Liver (tissue), 9 donors: Measurements from ENCODE around the gene VWC2. TPM values are rescaled to one million over a fixed set of nuclear protein-coding genes. Genes with fewer than 3 reads are reported as not detected.

Source experiments
- DNase-seq: peaks from one replicate; pipeline ENCODE4 v3.0.0-alpha.2; 2017; ENCODE audit warnings: low spot score
- H3K27ac ChIP-seq, 2 donors: one replicate each; pipeline ENCODE4 v1.7.0; 2013; ENCODE audit warnings: inconsistent platforms in 2 of 2, low read length in 2 of 2, control low read depth in 1 of 2, low read depth in 1 of 2, mild to moderate bottlenecking in 1 of 2
- H3K27me3 ChIP-seq, 4 donors: one replicate each; pipeline versions ENCODE4 v1.6.1 to v1.7.0; 2013; ENCODE audit warnings: low read length in 3 of 4, inconsistent platforms in 1 of 4, mild to moderate bottlenecking in 1 of 4, moderate library complexity in 1 of 4; ENCODE audit not compliant: control insufficient read depth in 4 of 4, insufficient read depth in 4 of 4
- H3K36me3 ChIP-seq, 4 donors: one replicate each; pipeline versions ENCODE4 v1.6.1 to v1.7.0; 2013; ENCODE audit warnings: low read length in 3 of 4, mild to moderate bottlenecking in 3 of 4, low read depth in 1 of 4, moderate library complexity in 1 of 4; ENCODE audit not compliant: control insufficient read depth in 4 of 4, insufficient read depth in 3 of 4
- H3K4me1 ChIP-seq, 4 donors: one replicate each; pipeline versions ENCODE4 v1.6.1 to v1.7.0; 2013; ENCODE audit warnings: low read length in 3 of 4, mild to moderate bottlenecking in 3 of 4, moderate library complexity in 1 of 4; ENCODE audit not compliant: control insufficient read depth in 4 of 4, insufficient read depth in 4 of 4
- H3K4me3 ChIP-seq, 3 donors: one replicate each; pipeline versions ENCODE4 v1.6.1 to v1.7.0; 2013; ENCODE audit warnings: low read length in 3 of 3, control low read depth in 1 of 3, low read depth in 1 of 3, mild to moderate bottlenecking in 1 of 3
- H3K9ac ChIP-seq, 2 donors: one replicate each; pipeline ENCODE4 v1.7.0; 2013; ENCODE audit warnings: low read length in 2 of 2, mild to moderate bottlenecking in 2 of 2, moderate library complexity in 2 of 2, control low read depth in 1 of 2, low read depth in 1 of 2
- H3K9me3 ChIP-seq, 4 donors: one replicate each; pipeline versions ENCODE4 v1.6.1 to v1.7.0; 2013; ENCODE audit warnings: low read length in 3 of 4; ENCODE audit not compliant: control insufficient read depth in 4 of 4
- ATF3 ChIP-seq: IDR thresholded peaks from 2 replicates; pipeline ENCODE4 v1.6.1; 2016; ENCODE audit warnings: antibody characterized with exemption
- EGR1 ChIP-seq, 2 donors: IDR thresholded peaks; 2 replicates each; pipeline ENCODE4 v1.6.1; 2016 to 2018; ENCODE audit warnings: antibody characterized with exemption in 2 of 2, low read depth in 2 of 2
- FOXA1 ChIP-seq: IDR thresholded peaks from 2 replicates; pipeline ENCODE4 v1.6.1; 2016; ENCODE audit warnings: antibody characterized with exemption
- FOXA2 ChIP-seq: IDR thresholded peaks from 2 replicates; pipeline ENCODE4 v1.6.1; 2016; ENCODE audit warnings: antibody characterized with exemption
- GABPA ChIP-seq, 2 donors: IDR thresholded peaks in 1 of 2; conservative IDR thresholded peaks in 1 of 2; 2 replicates each; pipeline ENCODE4 v1.6.1; 2016; ENCODE audit warnings: antibody characterized with exemption in 2 of 2, mild to moderate bottlenecking in 1 of 2, moderate library complexity in 1 of 2
- HNF4A ChIP-seq, 2 donors: conservative IDR thresholded peaks; 2 replicates each; pipeline ENCODE4 v1.6.1; 2016; ENCODE audit warnings: antibody characterized with exemption in 2 of 2, mild to moderate bottlenecking in 2 of 2
- HNF4G ChIP-seq: IDR thresholded peaks from 2 replicates; pipeline ENCODE4 v1.6.1; 2016; ENCODE audit warnings: antibody characterized with exemption
- JUND ChIP-seq, 2 donors: IDR thresholded peaks; 2 replicates each; pipeline ENCODE4 v1.6.1; 2016; ENCODE audit warnings: antibody characterized with exemption in 2 of 2
- MAX ChIP-seq: IDR thresholded peaks from 2 replicates; pipeline ENCODE4 v1.6.1; 2016; ENCODE audit warnings: antibody characterized with exemption
- NR2F2 ChIP-seq: IDR thresholded peaks from 2 replicates; pipeline ENCODE4 v1.6.1; 2016; ENCODE audit warnings: antibody characterized with exemption
- RAD21 ChIP-seq, 2 donors: IDR thresholded peaks; 2 replicates each; pipeline ENCODE4 v1.6.1; 2016; ENCODE audit warnings: antibody characterized with exemption in 2 of 2, mild to moderate bottlenecking in 2 of 2
- REST ChIP-seq: IDR thresholded peaks from 2 replicates; pipeline ENCODE4 v1.6.1; 2016; ENCODE audit warnings: antibody characterized with exemption, mild to moderate bottlenecking
- RXRA ChIP-seq, 2 donors: IDR thresholded peaks; 2 replicates each; pipeline ENCODE4 v1.6.1; 2017 to 2018; ENCODE audit warnings: antibody characterized with exemption in 2 of 2, mild to moderate bottlenecking in 1 of 2
- SP1 ChIP-seq: IDR thresholded peaks from 2 replicates; pipeline ENCODE4 v1.6.1; 2018; ENCODE audit warnings: antibody characterized with exemption, mild to moderate bottlenecking
- TAF1 ChIP-seq: conservative IDR thresholded peaks from 2 replicates; pipeline ENCODE4 v1.6.1; 2016; ENCODE audit warnings: antibody characterized with exemption, mild to moderate bottlenecking
- YY1 ChIP-seq: IDR thresholded peaks from 2 replicates; pipeline ENCODE4 v1.6.1; 2016; ENCODE audit warnings: antibody characterized with exemption, mild to moderate bottlenecking
- WGBS: extraction: QIAGEN DNeasy Blood & Tissue Kit; methylation state at CpG from one replicate; pipeline ENCODE4 v1.1.7; 2013; 5-methylcytosine and 5-hydroxymethylcytosine counted together
- polyA plus RNA-seq, 2 donors: library from polyadenylated mRNA; stranded (reverse) in 1 of 2; unstranded in 1 of 2; fragments of 200-250 nt in 1 of 2; fragments of >200 nt in 1 of 2; fragmentation: Nextera tagmentation in 1 of 2; extraction: Ambion mirVana in 1 of 2; gene quantifications; one replicate each; pipeline versions ENCODE4 v1.2.1 to v1.2.3, GENCODE V29; 2013 to 2015
- total RNA-seq, 2 donors: library from RNA; depleted of rRNA; stranded (reverse); fragments of >200 nt; gene quantifications; one replicate each; pipeline ENCODE4 v1.2.3, GENCODE V29; 2014
- TF ChIP-seq, protein P1 (sequence below): fragments of 150-350 bp; IDR thresholded peaks from 2 replicates; pipeline ENCODE4 v1.5.1; 2017; ENCODE audit warnings: improper control_type of control experiment, low read depth, low read length; ENCODE audit not compliant: missing input control
- TF ChIP-seq, protein P2 (sequence below): IDR thresholded peaks from 2 replicates; pipeline ENCODE4 v1.6.1; 2016; ENCODE audit warnings: antibody characterized with exemption
- donor health status: healthy.
- donor health status: healthy.
- donor health status: healthy.
- donor health status: healthy.
- donor health status: healthy.

VWC2 gene
- total and polyA plus RNA-seq, 4 donors: not detected

GRCh38 chr7:49791088-49791741, 17.8 kb downstream of the VWC2 start:
- WGBS: 16% methylated on average over 7 of the region's 7 CpGs
- H3K4me3 ChIP-seq: no peak overlapping the region
- H3K9ac ChIP-seq: no peak overlapping the region
- no peak overlapping the region for H3K27ac ChIP-seq
- no peak for DNase-seq
- TF ChIP-seq, protein P1, sequence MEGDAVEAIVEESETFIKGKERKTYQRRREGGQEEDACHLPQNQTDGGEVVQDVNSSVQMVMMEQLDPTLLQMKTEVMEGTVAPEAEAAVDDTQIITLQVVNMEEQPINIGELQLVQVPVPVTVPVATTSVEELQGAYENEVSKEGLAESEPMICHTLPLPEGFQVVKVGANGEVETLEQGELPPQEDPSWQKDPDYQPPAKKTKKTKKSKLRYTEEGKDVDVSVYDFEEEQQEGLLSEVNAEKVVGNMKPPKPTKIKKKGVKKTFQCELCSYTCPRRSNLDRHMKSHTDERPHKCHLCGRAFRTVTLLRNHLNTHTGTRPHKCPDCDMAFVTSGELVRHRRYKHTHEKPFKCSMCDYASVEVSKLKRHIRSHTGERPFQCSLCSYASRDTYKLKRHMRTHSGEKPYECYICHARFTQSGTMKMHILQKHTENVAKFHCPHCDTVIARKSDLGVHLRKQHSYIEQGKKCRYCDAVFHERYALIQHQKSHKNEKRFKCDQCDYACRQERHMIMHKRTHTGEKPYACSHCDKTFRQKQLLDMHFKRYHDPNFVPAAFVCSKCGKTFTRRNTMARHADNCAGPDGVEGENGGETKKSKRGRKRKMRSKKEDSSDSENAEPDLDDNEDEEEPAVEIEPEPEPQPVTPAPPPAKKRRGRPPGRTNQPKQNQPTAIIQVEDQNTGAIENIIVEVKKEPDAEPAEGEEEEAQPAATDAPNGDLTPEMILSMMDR: peak; percentile 15
- TF ChIP-seq HNF4A (conservative IDR thresholded peaks at IDR 0.05) (no peak), RAD21 (IDR thresholded peaks at IDR 0.05) (peak; percentile 50 to 60)
- no peaks in the 10 kb centered on the region for H3K9me3 ChIP-seq
- no peaks in the 10 kb centered on the region for H3K4me1 ChIP-seq
- peaks cover 0 to 4% (median 3%) of the 10 kb centered on the region in 4 donors for H3K27me3 ChIP-seq
- no peaks in the 10 kb centered on the region for H3K36me3 ChIP-seq

- H3K9me3 ChIP-seq: no peaks in the 10 kb centered on the region
- no peak overlapping the region for H3K9ac ChIP-seq
- no peak overlapping the region for H3K27ac ChIP-seq
- no peaks in the 10 kb centered on the region for H3K27me3 ChIP-seq
- TF ChIP-seq FOXA1: no peak
- no peak for TF ChIP-seq FOXA2
- TF ChIP-seq SP1: no peak
- TF ChIP-seq HNF4A (conservative IDR thresholded peaks at IDR 0.05): no peak
- TF ChIP-seq YY1: no peak
- TF ChIP-seq, protein P2, sequence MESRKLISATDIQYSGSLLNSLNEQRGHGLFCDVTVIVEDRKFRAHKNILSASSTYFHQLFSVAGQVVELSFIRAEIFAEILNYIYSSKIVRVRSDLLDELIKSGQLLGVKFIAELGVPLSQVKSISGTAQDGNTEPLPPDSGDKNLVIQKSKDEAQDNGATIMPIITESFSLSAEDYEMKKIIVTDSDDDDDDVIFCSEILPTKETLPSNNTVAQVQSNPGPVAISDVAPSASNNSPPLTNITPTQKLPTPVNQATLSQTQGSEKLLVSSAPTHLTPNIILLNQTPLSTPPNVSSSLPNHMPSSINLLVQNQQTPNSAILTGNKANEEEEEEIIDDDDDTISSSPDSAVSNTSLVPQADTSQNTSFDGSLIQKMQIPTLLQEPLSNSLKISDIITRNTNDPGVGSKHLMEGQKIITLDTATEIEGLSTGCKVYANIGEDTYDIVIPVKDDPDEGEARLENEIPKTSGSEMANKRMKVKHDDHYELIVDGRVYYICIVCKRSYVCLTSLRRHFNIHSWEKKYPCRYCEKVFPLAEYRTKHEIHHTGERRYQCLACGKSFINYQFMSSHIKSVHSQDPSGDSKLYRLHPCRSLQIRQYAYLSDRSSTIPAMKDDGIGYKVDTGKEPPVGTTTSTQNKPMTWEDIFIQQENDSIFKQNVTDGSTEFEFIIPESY: no peak
- no peak for TF ChIP-seq HNF4G
- no peak for TF ChIP-seq JUND (IDR thresholded peaks at IDR 0.05)
- no peak for TF ChIP-seq REST
- TF ChIP-seq, protein P1: no peak
- no peak for TF ChIP-seq NR2F2
- no peak for TF ChIP-seq EGR1 (IDR thresholded peaks at IDR 0.05; ENCODE audit: low read depth in 2 of 2)
- no peak for TF ChIP-seq RAD21 (IDR thresholded peaks at IDR 0.05)
- no peak for TF ChIP-seq MAX
- no peak for TF ChIP-seq ATF3
- no peak for TF ChIP-seq TAF1
- no peak for TF ChIP-seq RXRA (IDR thresholded peaks at IDR 0.05)
- no peak for TF ChIP-seq GABPA (IDR thresholded peaks at IDR 0.05 in 1 of 2, conservative IDR thresholded peaks at IDR 0.05 in 1 of 2)
- WGBS: 70% methylated on average over 6 of the region's 6 CpGs
- H3K36me3 ChIP-seq: no peaks in the 10 kb centered on the region
- no peak overlapping the region for H3K4me3 ChIP-seq
- no peak for DNase-seq
- no peaks in the 10 kb centered on the region for H3K4me1 ChIP-seq
Observed at GRCh38 chr7:49797987-49798660, 24.7 kb downstream of the VWC2 start.
